Esophagus (tissue), 2 donors: ENCODE data around the gene CIDEC. TPM values are rescaled to one million over a fixed set of nuclear protein-coding genes. Genes with fewer than 3 reads are reported as not detected.

Experiments used
- H3K27ac ChIP-seq, 2 donors: one replicate each; pipeline ENCODE4 v1.5.1; 2013; ENCODE audit warnings: low read depth in 2 of 2, mild to moderate bottlenecking in 2 of 2, inconsistent platforms in 1 of 2, low read length in 1 of 2, moderate library complexity in 1 of 2
- H3K27me3 ChIP-seq, 2 donors: one replicate each; pipeline ENCODE4 v1.6.1; 2013; ENCODE audit warnings: low read length in 2 of 2, control low read depth in 1 of 2, mild to moderate bottlenecking in 1 of 2; ENCODE audit not compliant: insufficient read depth in 2 of 2, control insufficient read depth in 1 of 2
- H3K36me3 ChIP-seq, 2 donors: one replicate each; pipeline ENCODE4 v1.6.1; 2013; ENCODE audit warnings: low read length in 1 of 2; ENCODE audit not compliant: control insufficient read depth in 2 of 2, insufficient read depth in 2 of 2
- H3K4me1 ChIP-seq, 2 donors: one replicate each; pipeline ENCODE4 v1.6.1; 2013; ENCODE audit warnings: low read length in 1 of 2; ENCODE audit not compliant: control insufficient read depth in 2 of 2, insufficient read depth in 2 of 2
- H3K4me3 ChIP-seq, 2 donors: one replicate each; pipeline ENCODE4 v1.5.1; 2013; ENCODE audit warnings: low read length in 2 of 2, mild to moderate bottlenecking in 2 of 2, low read depth in 1 of 2, moderate library complexity in 1 of 2
- H3K9me3 ChIP-seq, 2 donors: one replicate each; pipeline ENCODE4 v1.6.1; 2013; ENCODE audit warnings: mild to moderate bottlenecking in 2 of 2, low read depth in 1 of 2, low read length in 1 of 2, moderate library complexity in 1 of 2; ENCODE audit not compliant: control insufficient read depth in 2 of 2, insufficient read depth in 1 of 2
- WGBS, 2 donors: extraction: QIAGEN DNeasy Blood & Tissue Kit; methylation state at CpG; one replicate each; pipeline ENCODE4 v1.1.7; 2013; 5-methylcytosine and 5-hydroxymethylcytosine counted together
- polyA plus RNA-seq, 2 donors: library from polyadenylated mRNA; stranded (reverse); fragments of 200-250 nt; gene quantifications; one replicate each; pipeline ENCODE4 v1.2.3, GENCODE V29; 2013
- donor health status: healthy with polysubstance abuse.
- donor health status: Bipolar disorder and iron deficiency.

The CIDEC gene
- polyA plus RNA-seq, 2 donors: 0.18 to 0.53 TPM

DNA sequence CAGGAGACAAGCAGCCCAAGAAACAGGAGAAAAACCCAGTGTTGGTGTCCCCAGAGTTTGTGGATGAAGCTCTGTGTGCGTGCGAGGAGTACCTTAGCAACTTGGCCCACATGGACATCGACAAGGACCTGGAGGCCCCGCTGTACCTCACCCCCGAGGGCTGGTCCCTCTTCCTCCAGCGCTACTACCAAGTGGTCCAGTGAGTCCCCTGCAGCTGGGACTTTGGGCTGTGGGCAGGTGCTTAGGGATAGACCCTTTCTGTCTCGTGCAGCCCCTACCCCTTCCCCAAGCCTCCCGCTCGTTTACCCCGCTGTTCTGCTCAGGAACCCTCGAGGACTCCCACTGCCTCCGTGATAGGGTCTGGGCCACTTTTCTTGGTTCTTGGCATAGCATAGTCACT, 59.5 kb downstream of the CIDEC start:
- Histone ChIP-seq H3K27ac (no peak overlapping the region), H3K4me1 (peaks cover 0 to 2% of the 10 kb centered on the region in 2 donors), H3K36me3 (no peaks in the 10 kb centered on the region), H3K9me3 (no peaks in the 10 kb centered on the region), H3K4me3 (no peak overlapping the region), H3K27me3 (no peaks in the 10 kb centered on the region)
- WGBS, 2 donors: 91 to 92% methylated on average over 12 of the region's 12 CpGs

DNA sequence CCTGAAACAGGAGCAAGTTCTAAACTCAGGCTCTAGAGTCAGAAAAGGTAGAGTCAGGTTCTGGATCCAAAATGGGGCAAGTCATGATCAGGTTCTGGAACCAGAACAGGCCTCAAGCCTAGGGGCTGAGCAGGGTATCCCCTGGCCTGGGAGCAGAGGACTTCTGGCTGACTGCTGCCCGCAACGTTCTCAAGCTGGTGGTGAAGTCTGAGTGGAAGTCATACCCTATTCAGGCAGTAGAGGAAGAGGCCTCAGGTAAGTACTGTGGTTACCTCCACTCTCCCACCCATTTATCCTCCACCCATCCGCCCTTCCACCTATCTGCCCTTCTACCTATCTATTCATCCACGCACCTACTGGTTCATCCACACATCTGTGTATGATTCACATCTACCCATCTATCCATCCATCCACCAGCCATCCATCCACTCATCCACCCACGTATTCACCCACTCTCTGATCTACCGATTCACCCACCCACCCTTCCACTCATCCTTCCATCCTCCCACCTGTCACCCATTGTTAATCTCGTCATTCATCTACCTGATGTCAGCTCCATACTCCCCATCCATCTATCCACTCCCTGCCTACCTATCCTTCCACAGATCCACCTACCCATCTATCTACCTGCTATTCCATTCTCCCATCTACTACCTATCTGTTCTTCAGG, 61.3 kb downstream of the CIDEC start:
- H3K9me3 ChIP-seq: no peaks in the 10 kb centered on the region
- no peak overlapping the region for H3K27ac ChIP-seq
- 79 to 89% methylated on average over 6 to 7 of the region's 7 CpGs for WGBS, 2 donors
- H3K36me3 ChIP-seq: no peaks in the 10 kb centered on the region
- H3K4me3 ChIP-seq: no peak overlapping the region
- H3K4me1 ChIP-seq: no peaks in the 10 kb centered on the region
- H3K27me3 ChIP-seq: no peaks in the 10 kb centered on the region

- H3K9me3 ChIP-seq: no peaks in the 10 kb centered on the region
- H3K4me3 ChIP-seq: no peak overlapping the region
- no peak overlapping the region for H3K27ac ChIP-seq
- H3K36me3 ChIP-seq: peaks cover 0 to 2% of the 10 kb centered on the region in 2 donors
- no peaks in the 10 kb centered on the region for H3K4me1 ChIP-seq
- no peaks in the 10 kb centered on the region for H3K27me3 ChIP-seq
- WGBS, 2 donors: 77 to 88% methylated on average over 6 of the region's 6 CpGs
Observed at GRCh38 chr3:9817436-9817835, 62.6 kb downstream of the CIDEC start.

Other genes with a start within 250 kb of the CIDEC start
- gene MTMR14, start 230.7 kb downstream of the CIDEC start, polyA plus RNA-seq: 10 to 100 TPM; 13.5 to 17.2 TPM
- under 1 TPM in 1 of 2 donors, not detected in 1; 0.05 TPM for gene CPNE9, start 176.4 kb downstream of the CIDEC start, polyA plus RNA-seq
- gene BRPF1, start 148.5 kb downstream of the CIDEC start, polyA plus RNA-seq: 1 to 10 TPM; 6.1 to 8.9 TPM
- 1 to 10 TPM; 7.7 to 9.0 TPM for gene OGG1, start 130.3 kb downstream of the CIDEC start, polyA plus RNA-seq
- gene CAMK1, start 110.3 kb downstream of the CIDEC start, polyA plus RNA-seq: 1 to 10 TPM; 6.5 to 8.1 TPM
- 10 to 100 TPM; 22.9 to 29.9 TPM for gene TADA3, start 87.8 kb downstream of the CIDEC start, polyA plus RNA-seq
- 100 to 1,000 TPM in 1 of 2 donors, 10 to 100 TPM in 1; 52.8 to 114 TPM for gene ARPC4, start 87.2 kb downstream of the CIDEC start, polyA plus RNA-seq
- gene TTLL3, start 70.0 kb downstream of the CIDEC start, polyA plus RNA-seq: 10 to 100 TPM; 14.5 to 31.2 TPM
- 10 to 100 TPM; 30.7 to 31.6 TPM for gene RPUSD3, start 36.2 kb downstream of the CIDEC start, polyA plus RNA-seq
- gene JAGN1, start 10.4 kb upstream of the CIDEC start, polyA plus RNA-seq: 10 to 100 TPM; 20.6 to 25.8 TPM
- gene IL17RE, start 22.6 kb upstream of the CIDEC start, polyA plus RNA-seq: 10 to 100 TPM in 1 of 2 donors, 1 to 10 TPM in 1; 9.2 to 24.9 TPM
- gene IL17RC, start 36.8 kb upstream of the CIDEC start, polyA plus RNA-seq: 10 to 100 TPM; 37.0 to 52.7 TPM
- gene CRELD1, start 53.6 kb upstream of the CIDEC start, polyA plus RNA-seq: 10 to 100 TPM; 12.1 to 24.2 TPM
- gene PRRT3, start 72.2 kb upstream of the CIDEC start, polyA plus RNA-seq: 1 to 10 TPM; 1.0 to 2.0 TPM
- gene EMC3, start 106.6 kb upstream of the CIDEC start, polyA plus RNA-seq: 100 to 1,000 TPM in 1 of 2 donors, 10 to 100 TPM in 1; 44.7 to 100 TPM
- 1 to 10 TPM; 5.1 to 6.5 TPM for gene FANCD2, start 146.2 kb upstream of the CIDEC start, polyA plus RNA-seq
- under 1 TPM in 1 of 2 donors, not detected in 1; 0.22 TPM for gene FANCD2OS, start 228.0 kb upstream of the CIDEC start, polyA plus RNA-seq
- gene BRK1, start 235.4 kb upstream of the CIDEC start, polyA plus RNA-seq: 100 to 1,000 TPM in 1 of 2 donors, 10 to 100 TPM in 1; 79.2 to 148 TPM